GM21515 (cell line): ENCODE measurements around the gene HPN.

Source experiments
- ATAC-seq: cut with Tn5 transposase; IDR thresholded peaks from one replicate; pipeline ENCODE4 v1.9.1; 2021; ENCODE audit not compliant: unreplicated experiment

Gene HPN

GRCh38 chr19:35080613-35081170, 39.2 kb downstream of the HPN start:
- no peak for ATAC-seq

- ATAC-seq = no peak
Measured at GRCh38 chr19:35081201-35081600, 39.7 kb downstream of the HPN start.

GRCh38 chr19:35083691-35084508, 42.4 kb downstream of the HPN start:
- ATAC-seq = no peak

GRCh38 chr19:35084509-35084762, 42.9 kb downstream of the HPN start:
- ATAC-seq = no peak

GRCh38 chr19:35085947-35086346, 44.4 kb downstream of the HPN start:
- no peak for ATAC-seq

- no peak for ATAC-seq
Measured at GRCh38 chr19:35086455-35086854, 44.9 kb downstream of the HPN start.

- ATAC-seq = no peak
Measured at GRCh38 chr19:35087393-35087792, 45.9 kb downstream of the HPN start.

- ATAC-seq = no peak
Measured at GRCh38 chr19:35088131-35088913, 46.8 kb downstream of the HPN start.

- no peak for ATAC-seq
Measured at GRCh38 chr19:35089554-35089953, 48.0 kb downstream of the HPN start.

GRCh38 chr19:35090160-35090505, 48.6 kb downstream of the HPN start:
- ATAC-seq = no peak

GRCh38 chr19:35090506-35091214, 49.1 kb downstream of the HPN start:
- no peak for ATAC-seq

- no peak for ATAC-seq
Measured at GRCh38 chr19:35093430-35093829, 51.9 kb downstream of the HPN start.

- ATAC-seq = no peak
Measured at GRCh38 chr19:35093941-35094647, 52.6 kb downstream of the HPN start.

GRCh38 chr19:35094656-35095055, 53.1 kb downstream of the HPN start:
- ATAC-seq = no peak

- ATAC-seq = no peak
Measured at GRCh38 chr19:35095667-35096368, 54.3 kb downstream of the HPN start.

- ATAC-seq = no peak
Measured at GRCh38 chr19:35098413-35099049, 57.0 kb downstream of the HPN start.

GRCh38 chr19:35099155-35099896, 57.8 kb downstream of the HPN start:
- no peak for ATAC-seq

GRCh38 chr19:35099897-35100275, 58.4 kb downstream of the HPN start:
- no peak for ATAC-seq
